Mesenteric fat pad (tissue), 1 donor: ENCODE measurements around the gene ANKZF1. TPM values are rescaled to one million over a fixed set of nuclear protein-coding genes. Genes with fewer than 3 reads are reported as not detected.
"Not testable (repeated sequence)": the region's sequence is repeated elsewhere in the genome, so short reads cannot be mapped to it uniquely, and the experiment has no call there.

Experiments used
- DNase-seq: peaks from one replicate; pipeline ENCODE4 v3.0.0-alpha.2; 2020; ENCODE audit warnings: low spot score
- total RNA-seq: library from RNA; stranded (reverse); fragmentation: NEBNext Ultra II Directional; extraction: Animal tissue kit (Norgen Biotek cat#: 25700); gene quantifications from one replicate; pipeline ENCODE4 v1.2.1, GENCODE V29; 2021
- donor health status: DM: yes; HTN: yes; CAD: no.

The ANKZF1 gene
- total RNA-seq, 1 donor from 2014 or later: 15.9 TPM

- DNase-seq: no peak
These were observed 23.5 kb downstream of the ANKZF1 start, which contains the start of gene TUBA4B for GRCh38 chr2:219252900-219253752. Gene TUBA4B, plus strand, starts transcription at chr2:219253243. Its CDS starts 165 bp downstream, at chr2:219253408.

GRCh38 chr2:219253753-219254589 lies 24.4 kb downstream of the ANKZF1 start, which contains the start of gene TUBA4A:
Gene TUBA4A, minus strand, starts transcription at chr2:219253918. Its CDS starts 60 bp downstream, at chr2:219253858.
- peak; percentile 95 for DNase-seq

- no peak for DNase-seq
These were observed 25.1 kb downstream of the ANKZF1 start for GRCh38 chr2:219254590-219255201.

DNA sequence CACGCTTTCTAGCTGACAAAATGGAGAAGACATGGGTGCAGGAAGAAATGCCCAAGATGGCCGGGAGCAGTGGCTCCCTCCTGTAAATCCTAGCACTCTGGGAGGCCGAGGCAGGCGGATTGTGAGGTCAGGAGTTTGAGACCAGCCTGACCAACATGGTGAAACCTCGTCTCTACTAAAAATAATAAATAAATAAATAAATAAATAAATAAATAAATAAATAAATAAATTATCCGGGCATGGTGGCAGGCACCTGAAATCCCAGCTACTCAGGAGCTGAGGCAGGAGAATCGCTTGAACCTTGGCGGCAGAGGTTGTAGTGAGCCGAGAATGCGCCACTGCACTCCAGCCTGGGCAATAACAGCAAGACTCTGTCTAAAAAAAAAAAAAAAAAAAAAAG lies 29.3 kb downstream of the ANKZF1 start:
- not testable (repeated sequence) for DNase-seq

GRCh38 chr2:219261024-219261855 lies 31.6 kb downstream of the ANKZF1 start:
- no peak for DNase-seq

- no peak for DNase-seq
These were observed 36.6 kb downstream of the ANKZF1 start for GRCh38 chr2:219266232-219266631.

DNA sequence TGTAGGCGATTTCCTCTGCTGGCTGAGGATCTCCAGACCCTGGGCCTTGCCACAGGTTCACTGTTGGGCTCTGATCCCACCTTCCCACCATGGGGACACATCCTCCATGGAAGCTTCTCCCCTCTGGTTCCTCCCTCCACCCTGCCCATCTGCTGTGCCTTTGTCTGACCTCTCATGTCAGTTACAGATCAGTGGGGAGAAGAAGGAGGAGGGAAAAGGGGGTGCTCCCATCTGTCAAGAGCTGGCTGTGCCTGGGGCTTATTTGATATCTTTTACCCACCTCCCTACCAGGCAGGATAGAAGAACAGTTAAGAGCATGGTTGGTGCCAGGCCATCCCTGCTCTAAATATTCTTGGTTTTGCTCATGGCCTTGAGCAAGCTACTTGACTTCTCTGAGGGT lies 37.3 kb downstream of the ANKZF1 start:
- DNase-seq: no peak

GRCh38 chr2:219268294-219268693 lies 38.7 kb downstream of the ANKZF1 start:
- no peak for DNase-seq

DNA sequence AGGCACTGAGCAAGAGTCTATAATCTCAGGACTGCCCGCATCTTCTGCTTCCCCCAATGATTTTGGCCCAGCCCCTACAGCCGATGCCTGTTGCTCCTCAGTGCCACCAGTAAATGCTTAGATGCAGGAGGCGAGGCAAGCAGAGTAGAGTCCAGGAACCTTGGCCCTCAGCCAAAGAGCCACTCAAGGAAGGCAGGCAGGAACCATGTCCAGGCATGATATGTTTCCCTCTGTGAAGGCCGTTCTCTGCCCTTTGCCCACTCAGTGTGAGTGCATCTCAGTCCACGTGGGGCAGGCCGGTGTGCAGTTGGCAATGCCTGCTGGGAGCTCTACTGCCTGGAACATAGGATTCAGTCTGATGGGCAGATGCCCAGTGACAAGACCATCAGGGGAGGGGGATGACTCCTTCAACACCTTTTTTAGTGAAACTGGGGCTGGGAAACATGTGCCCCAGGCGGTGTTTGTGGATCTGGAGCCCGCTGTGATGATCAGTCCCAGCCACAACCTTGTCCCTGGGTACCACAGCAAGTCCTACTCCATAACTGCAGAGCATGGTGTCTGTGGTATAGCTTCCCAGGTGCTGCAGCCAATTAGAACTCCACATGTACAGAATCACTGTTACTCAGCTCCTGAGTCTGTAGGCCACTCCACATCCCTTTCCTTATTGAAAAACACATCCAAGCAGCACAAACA lies 39.9 kb downstream of the ANKZF1 start:
- DNase-seq: no peak

DNA sequence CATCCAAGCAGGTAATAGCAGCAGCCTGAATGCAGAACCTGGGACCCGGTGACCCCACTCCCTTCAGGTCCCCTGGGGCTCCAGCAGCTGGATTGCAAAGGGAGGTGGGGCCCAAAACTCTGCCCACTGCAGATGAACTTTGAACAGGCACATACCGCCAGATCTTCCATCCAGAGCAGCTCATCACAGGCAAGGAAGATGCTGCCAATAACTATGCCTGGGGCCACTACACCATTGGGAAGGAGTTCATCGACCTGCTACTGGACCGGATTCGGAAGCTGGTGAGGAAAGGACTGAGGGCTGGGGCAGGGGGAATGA lies 40.4 kb downstream of the ANKZF1 start:
- no peak for DNase-seq

GRCh38 chr2:219271021-219271420 lies 41.4 kb downstream of the ANKZF1 start:
- no peak for DNase-seq

DNA sequence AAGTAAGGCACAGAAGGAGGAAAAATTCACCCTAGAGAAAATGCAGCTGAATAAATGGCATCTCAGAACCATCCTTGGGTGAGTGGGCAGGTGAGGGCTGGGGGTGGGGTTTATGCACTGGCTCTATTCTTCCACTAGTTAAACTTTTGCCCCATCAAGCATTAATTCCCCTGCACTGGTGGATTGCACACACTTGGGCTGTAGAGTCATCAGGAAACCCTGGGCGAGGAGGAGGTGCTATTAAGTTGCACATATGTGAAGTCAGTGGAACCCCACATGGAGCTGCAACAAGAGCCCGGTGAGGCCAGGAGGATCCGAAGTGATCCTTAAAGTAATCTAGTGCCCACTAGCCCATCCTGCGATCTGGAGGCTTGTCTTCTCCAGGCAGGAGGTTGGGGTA lies 42.8 kb downstream of the ANKZF1 start:
- no peak for DNase-seq

DNA sequence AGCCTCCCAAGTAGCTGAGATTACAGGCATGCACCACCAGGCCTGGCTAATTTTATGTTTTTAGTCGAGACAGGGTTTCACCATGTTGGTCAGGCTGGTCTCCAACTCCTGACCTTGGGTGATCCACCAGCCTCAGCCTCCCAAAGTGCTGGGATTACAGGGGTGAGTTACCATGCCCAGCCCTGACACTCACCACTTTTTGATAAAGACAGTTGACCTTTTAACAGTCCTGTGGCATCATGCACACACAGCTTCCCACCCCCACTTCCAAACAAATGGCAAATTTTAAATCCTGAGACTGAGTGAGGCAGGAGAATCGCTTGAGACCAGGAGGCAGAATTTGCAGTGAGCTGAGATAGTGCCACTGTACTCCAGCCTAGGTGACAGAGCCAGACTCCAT lies 43.4 kb downstream of the ANKZF1 start:
- no peak for DNase-seq

DNA sequence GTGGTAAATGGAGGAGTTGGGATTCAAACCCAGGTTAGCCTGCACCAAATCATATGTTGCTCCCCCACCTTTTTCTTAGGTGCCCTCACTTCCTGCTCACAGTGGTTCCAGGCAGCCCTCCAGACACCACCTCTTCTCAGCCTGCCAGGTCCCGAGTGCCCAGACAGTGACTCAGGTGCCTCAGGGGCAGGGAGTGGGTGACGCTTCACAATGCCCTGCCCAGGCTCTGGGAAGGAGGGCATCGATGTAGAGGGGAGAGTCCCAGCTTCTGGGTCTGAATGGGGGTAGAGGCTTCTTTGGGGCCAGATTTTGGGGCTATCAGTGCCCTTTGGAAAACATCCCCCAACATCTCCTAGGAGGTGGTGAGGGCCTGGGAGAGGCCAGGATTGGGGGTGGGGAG lies 44.3 kb downstream of the ANKZF1 start:
- DNase-seq: no peak

GRCh38 chr2:219274361-219274921 lies 44.8 kb downstream of the ANKZF1 start:
- no peak for DNase-seq

DNA sequence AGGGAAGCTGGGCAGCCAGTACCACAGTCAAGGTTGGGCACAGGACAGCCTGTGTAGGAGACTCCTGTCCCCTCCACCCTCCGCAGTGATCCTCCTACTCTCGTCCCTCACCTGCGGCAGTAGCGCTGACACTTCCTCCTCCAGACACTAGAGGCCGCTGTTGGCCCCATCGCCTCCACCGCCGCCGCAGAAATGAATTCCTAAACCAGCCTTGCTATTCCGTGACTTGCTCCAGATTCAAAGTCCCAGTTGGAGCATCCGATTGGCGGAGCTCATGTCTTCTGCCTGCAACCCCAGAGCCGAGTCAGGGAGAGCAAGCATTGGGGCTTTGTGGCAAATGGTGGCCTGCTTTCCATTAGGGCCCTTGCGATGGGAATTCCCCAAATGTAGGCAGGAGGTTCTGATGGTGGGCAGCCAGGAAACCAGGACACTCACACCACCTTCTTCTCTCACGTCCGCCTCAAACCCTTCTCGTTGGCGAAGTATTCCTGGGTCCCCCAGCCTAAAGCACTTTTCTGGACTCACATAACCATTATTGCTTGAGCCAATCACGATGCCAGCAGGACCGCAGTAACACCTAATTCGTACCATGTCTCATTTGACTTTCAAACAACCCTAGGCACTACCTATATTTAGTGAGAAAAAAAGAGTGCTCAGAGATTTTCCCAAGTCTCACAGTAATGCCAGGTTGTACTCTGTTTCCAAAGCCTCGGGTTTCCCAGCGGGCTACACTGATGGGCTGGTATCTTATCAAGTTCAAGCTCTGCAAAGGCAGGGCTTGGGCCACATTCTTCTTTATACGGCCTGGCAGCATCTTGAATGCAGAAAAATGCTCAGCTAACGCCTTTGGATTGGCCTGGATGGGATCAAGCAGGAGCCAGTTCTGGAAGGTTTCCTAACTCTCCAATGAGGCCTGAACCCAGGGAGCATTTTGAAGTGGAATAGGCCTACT lies 48.4 kb downstream of the ANKZF1 start:
- peak; percentile 93 for DNase-seq

- DNase-seq: no peak
These were observed 49.1 kb downstream of the ANKZF1 start for GRCh38 chr2:219278655-219279150.

GRCh38 chr2:219279151-219279915 lies 49.7 kb downstream of the ANKZF1 start, which contains the start of gene DNAJB2:
Gene DNAJB2, plus strand, starts transcription at chr2:219279366. Its CDS starts 468 bp downstream, at chr2:219279834.
- DNase-seq: peak; percentile 99
